NCI-H82 treated with DMSO at 0.1 percent for 48 hours (cell line): ENCODE results near the gene C12orf56.
"Not testable (repeated sequence)": the region's sequence is repeated elsewhere in the genome, so short reads cannot be mapped to it uniquely, and the experiment has no call there.

Experiments used
- DNase-seq: peaks from one replicate; lab custom pipeline; 2025; ENCODE audit not compliant: unreplicated experiment; lab: John Stamatoyannopoulos, UW

C12orf56 gene

DNA sequence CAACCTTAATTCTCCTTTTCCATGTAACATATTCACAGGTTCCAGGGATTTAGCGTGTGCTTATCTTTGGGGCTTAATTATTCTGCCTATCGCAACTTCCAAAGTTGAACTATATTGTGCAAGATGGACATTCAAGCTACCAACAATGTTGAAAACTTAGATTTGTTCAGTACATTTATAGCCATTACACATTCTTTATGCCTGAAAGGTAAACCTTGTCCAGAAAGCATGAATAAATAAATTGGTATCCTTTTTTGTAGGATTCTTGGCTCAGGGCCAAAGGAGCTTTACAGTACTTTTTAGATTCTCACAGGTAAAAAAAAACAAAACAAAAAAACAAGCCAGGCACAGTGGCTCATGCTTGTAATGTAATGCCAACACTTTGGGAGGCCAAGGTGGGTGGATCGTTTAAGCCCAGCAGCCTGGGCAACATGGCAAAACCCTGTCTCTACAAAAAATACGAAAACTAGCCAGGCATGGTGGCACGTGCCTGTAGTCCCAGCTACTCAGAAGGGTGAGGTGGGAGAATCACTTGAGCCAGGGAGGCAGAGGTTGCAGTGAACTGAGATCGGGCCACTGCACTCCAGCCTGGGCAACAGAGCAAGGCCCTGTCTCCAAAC is 3.3 kb downstream of the C12orf56 start:
- no peak for DNase-seq

DNA sequence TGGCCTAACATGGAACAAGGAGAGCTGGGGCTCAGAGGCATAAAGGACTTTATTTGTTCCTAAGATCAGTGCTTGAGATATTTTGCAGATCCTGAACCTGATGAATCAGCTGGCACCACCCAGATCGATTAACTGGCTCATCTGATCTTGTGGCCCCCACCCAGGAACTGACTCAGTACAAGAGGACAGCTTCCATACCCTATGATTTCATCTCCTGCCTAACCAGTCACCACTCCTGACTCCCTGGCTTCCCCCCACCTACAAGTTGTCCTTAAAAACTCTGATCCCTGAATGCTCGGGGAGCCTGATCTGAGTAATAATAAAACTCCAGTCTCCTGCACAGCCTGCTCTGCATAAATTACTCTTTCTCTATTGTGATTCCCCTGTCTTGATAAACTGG is 5.1 kb downstream of the C12orf56 start:
- no peak for DNase-seq

DNA sequence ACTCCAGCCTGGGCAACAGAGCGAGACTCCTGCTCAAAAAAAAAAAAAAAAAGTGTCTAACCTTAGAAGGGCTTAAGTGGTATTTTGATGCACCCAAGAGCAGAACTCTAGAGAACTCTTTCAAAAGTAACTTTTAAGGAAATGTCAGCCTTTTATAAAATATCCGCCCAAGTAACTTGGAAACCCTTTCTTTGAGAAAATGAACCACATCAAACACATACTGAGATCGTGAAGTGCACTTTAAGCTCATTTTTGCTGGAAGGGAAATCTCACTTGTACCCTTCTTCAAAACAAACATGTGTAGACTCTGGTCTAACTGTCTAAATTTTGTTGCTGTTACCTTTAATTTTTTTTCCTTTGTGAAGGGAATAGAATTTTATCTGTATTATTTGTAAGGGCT is 5.5 kb downstream of the C12orf56 start:
- DNase-seq, result no peak

DNA sequence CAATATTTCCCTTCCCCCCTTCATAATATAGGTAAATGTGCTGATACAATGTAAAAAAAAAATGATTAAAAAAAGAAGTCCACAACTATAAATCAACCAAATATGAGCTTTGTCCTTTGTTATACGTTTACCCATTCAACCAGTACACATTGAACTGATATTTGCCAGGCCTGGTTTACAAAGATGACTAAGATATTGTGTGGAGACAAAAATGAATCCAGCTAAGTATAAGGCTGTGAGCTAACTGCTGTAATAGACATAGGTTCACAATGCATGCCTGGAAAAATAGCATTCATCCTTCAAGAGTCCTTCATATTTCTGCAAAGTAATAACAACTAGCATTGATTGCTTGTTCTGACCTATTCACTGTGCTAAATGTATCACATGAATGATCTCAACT is 6.9 kb downstream of the C12orf56 start:
- no peak for DNase-seq

DNA sequence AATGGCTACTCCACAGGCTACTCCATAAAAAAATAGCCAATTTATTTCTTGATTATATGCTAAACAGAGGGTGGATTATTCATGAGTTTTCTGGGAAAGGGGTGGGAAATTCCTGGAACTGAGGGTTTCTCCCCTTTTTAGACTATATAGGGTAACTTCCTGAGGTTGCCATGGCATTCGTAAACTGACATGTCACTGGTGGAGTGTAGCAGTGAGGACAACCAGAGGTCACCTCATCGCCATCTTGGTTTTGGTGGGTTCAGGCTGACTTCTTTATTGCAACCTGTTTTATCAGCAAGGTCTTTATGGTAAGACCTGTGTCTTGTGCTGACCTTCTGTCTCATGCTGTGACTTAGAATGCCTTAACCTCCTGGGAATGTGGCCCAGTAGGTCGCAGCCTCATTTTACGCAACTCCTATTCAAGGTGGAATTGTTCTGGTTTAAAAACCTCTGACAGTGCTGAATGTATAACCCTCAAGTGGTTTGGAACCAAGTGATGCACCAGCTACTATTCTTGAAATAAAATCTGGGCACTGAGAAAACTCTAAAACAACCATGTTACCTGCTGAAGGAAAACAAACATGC is 27.7 kb downstream of the C12orf56 start:
- DNase-seq, result no peak

DNA sequence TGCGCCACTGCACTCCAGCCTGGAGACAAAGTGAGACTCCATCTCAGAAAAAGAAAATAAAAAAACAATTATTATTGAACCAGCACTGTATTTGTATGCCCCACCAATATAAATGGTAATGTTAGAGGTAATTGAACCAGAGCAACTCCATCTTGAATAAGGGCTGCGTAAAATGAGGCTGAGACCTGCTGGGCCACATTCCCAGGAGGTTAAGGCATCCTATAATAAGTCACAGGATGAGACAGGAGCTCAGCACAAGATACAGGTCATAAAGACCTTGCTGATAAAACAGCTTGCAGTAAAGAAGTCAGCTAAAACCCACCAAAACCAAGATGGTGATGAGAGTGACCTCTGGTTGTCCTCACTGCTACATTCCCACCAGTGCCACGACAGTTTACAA is 29.4 kb downstream of the C12orf56 start:
- DNase-seq, result not testable (repeated sequence)

DNA sequence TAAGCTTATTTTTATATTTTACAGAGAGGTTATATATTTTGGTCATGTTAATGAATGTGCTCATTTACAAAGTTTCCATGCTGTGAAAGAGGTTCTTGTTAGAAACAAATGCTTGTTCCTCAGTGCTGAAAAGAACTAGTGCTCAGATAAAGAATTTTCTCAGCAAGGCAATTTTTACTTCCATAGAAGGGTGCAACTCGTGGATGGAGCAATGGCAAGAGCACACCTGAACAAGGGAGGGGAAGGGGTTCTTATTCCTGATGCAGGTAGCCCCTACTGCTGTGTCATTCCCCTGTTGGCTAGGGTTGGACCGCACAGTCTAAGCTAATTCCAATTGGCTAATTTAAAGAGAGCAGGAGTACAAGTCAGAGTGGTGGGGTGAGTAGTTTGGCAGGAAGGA is 34.3 kb downstream of the C12orf56 start:
- DNase-seq, result not testable (repeated sequence)

DNA sequence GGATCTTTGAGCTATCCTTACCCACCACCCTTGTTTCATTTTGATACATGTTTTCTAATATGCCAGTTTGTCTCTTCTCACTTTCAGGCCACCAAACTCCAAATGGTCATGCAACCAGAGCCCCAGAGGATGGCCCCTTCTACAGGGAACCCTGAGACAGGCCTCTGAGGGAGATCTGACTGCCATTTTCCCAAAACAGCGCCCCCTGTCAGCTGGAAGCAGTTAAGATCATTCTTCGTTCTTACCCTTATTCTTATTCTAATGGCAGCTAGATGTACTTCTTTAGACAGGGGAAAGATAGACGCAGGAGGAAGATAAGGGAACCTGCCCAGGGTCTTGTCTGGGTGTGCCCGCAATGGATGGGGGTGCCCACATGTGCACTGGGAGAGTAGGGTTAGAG is 38.4 kb downstream of the C12orf56 start:
- no peak for DNase-seq

DNA sequence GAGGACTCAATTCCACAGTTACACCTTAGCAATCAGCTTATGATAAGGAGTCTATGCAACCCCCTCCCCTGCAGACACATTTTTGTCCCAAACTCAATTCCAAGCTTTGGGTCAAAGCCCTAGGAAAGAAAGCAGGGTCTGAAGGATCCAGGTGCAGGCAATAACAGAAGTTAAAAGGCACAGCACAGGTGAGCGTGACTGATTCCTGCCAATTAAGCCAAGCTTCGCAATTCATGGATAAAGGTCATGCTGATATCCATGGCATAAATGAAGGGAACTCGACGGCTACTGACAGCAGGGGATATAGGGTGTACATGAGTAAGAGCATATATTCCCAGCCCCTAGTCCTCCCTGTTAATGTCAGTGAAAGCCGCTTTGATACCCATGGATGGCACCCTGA is 39.3 kb downstream of the C12orf56 start:
- no peak for DNase-seq

DNA sequence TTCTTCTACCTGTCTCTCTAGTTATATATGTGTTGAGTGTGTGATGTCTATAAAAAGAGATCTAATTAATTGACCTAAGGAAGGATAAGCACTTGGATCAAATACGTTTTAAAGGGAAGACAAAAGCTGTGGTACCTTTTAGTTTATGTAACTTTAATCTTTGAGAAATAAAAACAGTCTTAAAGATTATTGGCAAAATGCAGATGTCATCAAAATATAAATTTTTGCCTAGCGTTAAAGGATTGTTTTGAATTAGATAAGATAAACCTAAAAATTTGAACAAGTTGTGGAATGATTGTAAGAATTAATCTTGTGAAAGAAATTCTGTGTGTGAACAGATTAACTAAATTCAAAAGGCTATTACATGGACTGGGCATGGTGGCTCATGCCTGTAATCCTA is 42.9 kb downstream of the C12orf56 start:
- no peak for DNase-seq

DNA sequence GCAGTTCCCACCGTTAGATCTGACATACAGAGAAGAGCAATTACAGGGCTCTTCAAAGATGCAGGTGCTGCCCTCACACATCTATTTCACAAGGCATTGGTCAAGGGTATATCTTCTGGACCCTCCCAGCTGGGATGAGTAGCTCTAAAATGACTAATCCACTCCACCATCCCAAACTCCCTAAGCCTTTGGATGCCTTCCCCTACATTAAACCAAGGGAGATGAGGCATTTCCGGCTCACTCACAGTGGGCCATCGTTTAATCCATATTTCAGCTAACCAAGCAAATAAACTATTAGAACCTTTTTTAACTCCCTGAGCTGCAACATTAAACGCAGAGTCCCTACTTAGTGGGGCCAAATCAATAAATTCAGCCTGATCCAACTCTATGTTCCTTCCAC is 45.9 kb downstream of the C12orf56 start:
- not testable (repeated sequence) for DNase-seq

DNA sequence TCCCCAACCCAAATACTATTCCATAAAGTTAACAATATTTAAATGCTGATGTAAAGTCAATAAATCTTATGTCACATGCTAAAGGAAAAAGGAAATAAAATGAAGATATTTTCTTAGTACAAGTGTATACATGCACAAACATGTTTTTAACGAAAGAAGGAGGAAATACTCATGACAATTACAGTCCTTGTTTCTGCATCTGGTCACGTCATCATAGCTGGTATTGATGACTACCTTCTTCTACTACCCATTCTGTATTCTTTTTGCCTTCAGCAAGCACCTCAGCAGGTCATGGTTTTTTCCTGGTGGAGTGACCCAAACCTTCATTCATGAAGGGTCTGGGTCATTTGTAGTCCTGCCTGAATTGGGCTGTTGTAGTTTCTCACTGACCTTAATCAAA is 50.0 kb downstream of the C12orf56 start:
- DNase-seq, result not testable (repeated sequence)

DNA sequence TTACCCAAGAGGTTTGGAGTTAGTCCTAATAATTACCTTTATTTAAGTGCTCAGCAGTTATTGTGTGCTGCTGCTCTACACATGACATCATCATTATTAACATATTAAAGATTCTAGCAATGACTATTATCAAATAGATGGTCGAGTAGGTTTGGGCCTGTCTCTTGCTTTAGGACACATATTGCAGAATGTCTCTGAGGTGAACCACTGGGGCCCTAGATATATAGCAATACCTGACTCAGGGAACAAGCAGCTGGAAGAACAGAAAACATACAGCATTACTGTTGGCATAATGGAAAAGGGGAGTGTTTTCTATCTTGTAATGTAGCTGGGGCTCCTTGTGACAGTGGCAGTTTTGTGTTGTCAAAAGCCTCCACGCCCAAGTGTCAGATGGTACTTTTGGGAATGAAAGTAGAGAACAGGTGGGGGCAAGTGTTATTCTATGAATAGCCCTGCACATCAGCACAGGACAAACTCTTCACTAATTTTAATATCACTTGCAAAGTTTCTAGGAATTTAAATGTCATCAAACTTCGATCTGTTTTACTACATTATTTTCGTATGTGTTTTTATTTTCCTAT is 54.6 kb downstream of the C12orf56 start:
- no peak for DNase-seq

DNA sequence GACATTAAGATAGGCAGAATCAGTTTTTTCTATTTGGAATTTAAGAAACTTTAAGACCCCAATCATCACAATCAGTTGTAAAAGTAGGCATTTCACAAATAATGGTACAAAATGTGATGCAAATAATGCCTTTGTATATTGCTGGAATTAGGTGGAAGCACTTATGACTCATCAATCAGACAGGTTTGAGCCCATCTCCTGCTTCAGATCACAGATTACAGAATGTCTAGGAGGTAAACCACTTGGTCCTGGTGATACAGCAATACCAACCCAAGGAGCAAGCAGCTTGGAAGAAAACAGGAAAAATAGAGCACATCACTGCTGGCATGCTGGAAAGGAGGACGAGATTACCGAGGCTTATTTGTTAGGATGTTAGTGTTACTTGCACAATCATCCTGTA is 57.6 kb downstream of the C12orf56 start:
- DNase-seq, result no peak

DNA sequence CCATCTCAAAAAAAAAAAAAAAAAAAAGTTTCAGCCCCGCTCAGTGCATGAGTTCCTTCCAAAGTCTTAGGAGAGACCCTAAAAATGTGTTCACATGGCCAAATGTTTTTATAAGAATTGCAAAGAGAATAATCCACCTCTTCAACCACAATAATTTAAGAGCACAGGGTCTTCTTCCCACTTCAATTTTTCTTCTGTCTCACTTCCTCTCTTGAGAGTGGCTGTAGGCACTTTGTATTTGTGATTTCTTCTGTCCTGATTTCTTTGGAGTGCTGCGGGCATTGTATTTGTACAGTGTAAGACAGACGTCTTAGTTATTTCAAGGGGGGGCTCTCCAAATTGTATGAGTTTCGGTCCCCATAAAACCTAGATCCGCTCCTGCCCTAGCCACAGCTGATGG is 58.3 kb downstream of the C12orf56 start:
- no peak for DNase-seq

DNA sequence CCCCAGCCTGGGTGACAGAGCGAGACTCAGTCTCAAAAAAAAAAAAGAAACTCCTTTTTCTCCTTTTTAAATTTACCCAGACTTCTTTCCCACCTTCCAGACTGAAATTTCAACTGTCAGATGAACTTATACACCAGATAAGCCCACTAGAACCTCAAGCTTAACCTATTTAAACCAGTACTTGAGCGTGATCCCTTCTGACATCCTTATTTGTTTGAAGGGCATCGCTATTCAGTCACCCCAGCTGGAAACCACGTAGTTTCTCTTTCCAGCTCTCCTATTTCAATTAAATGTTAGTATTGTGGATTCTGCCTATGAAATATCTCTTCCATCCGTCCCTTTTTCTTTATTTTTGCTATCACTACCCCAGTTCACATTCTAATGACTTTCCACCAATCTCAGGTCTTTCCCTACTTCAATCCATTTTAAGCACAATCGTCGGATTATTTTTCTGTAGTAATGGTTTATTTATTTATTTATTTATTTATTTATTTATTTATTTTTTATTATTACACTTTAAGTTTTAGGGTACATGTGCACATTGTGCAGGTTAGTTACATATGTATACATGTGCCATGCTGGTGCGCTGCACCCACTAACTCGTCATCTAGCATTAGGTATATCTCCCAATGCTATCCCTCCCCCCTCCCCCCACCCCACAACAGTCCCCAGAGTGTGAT is 61.4 kb downstream of the C12orf56 start:
- not testable (repeated sequence) for DNase-seq

DNA sequence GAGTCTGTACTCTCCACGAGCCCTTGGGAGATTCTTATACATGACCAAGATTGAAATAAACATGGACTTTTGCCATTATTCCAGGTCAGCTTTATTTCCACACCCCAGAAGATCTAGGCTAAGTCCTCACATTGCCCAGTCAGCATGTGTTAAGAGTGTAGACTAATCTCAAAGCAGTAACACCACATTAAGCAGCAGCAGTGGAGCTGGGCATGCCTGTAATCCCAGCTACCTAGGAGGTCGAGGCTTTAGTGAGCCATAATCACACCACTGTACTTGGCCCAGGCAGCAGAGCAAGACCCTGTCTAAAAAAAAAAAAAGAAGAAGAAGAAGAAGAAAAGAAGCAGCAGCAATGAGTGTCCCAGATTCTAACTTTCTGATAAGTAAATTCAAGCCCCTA is 65.5 kb downstream of the C12orf56 start:
- DNase-seq, result no peak

DNA sequence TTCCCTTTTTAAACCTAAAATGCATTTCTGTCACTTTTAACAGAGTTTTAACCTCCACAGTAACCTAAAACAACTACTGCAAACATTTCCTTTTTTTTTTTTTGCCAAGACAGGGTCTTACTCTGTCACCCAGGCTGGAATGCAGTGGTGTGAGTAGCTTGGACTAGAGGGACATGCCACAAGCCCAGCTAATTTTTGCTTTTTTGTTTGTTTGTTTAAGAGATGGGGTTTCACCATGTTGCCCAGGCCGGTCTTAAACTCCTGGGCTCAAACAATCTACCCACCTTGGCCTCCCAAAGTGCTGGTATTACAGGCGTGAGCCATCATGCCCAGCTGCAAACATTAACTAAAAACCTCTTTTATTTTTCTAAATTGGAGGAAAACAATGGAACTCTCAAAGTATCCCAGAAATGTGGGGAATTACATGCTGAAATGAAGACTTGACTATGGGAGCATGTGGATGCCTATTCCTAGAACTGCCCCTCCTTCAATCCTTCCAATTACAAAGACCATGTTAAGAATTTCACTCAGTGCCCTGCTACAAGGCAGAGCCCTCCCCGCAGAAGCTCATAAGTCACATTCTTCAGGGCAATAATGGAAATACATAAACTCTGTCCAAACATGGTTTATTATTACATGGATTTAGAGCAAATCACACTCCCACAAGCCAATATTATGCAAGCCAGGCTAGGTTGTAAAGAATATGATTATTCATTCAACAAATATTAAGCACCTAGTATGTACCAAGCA is 66.9 kb downstream of the C12orf56 start:
- DNase-seq, result no peak

DNA sequence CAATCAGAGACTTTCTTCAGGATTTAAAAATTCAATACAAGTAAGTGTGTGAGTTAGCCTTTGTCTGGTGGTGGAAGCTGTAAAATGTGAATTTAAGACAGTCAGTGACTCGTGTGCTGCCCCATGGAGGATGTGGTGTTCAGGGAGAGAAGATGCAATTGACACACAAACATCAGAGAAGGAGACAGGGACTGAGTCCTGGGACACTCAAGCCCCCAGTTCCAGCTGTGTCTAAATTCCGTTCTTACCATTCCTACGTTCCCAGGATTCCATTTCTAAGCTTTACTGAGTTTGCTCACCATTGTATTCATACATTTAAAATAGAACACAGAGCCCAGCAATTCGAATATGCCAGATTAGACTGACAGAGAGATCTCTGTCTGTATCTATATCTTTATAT is 67.6 kb downstream of the C12orf56 start:
- DNase-seq, result no peak

DNA sequence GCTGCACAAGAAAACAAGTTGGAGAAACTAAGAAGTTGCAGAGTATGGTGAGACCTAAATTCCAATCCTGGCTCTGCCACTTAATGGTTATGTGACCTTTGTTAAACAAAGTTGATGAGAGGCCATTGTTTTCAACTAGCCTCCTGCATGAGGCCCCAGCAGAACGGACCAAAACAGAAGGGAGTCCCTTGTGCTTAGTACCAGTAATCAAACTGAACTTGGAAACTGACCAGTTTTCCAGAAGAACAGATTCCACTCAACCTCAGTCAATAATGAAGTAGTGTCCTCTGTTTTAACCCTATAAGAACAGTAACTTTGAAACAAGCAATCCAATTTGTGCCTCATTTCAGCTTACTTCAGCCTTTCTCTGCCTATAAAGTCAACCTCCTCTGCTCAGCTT is 69.9 kb downstream of the C12orf56 start:
- no peak for DNase-seq

DNA sequence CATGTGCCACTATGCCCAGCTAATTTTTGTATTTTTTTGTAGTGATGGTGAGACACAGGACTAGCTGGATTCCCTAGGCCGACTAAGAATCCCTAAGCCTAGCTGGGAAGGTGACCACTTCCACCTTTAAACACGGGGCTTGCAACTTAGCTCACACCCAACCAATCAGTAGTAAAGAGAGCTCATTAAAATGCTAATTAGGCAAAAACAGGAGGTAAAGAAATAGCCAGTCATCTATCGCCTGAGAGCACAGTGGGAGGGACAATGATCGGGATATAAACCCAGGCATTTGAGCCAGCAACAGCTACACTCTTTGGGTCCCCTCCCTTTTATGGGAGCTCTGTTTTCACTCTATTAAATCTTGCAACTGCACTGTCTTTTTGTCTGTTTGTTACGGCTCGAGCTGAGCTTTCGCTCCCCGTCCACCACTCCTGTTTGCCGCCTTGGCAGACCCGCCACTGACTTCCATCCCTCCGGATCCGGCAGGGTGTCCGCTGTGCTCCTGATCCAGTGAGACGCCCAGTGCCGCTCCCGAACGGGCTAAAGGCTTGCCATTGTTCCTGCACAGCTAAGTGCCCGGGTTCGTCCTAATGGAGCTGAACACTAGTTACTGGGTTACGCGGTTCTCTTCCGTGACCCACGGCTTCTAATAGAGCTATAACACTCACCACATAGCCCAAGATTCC is 70.9 kb downstream of the C12orf56 start:
- not testable (repeated sequence) for DNase-seq
